Natural killer cell (primary cell): Measurements from ENCODE around the gene HCRTR1. TPM values are rescaled to one million over a fixed set of nuclear protein-coding genes. Genes with fewer than 3 reads are reported as not detected.
A peak's percentile ranks its signal among the peaks of the same experiment; 100 is the strongest.

Experiments used
- ATAC-seq, 3 donors: fragments of 150-1000 bp in 2 of 3; fragments of 200-7000 bp in 1 of 3; cut with Tn5 transposase; 1 replicate in 1 of 3; 2 replicates in 2 of 3; pipeline ENCODE4 v1.10.0; 2021; ENCODE audit warnings: mild to moderate bottlenecking in 2 of 3, moderate library complexity in 2 of 3
- DNase-seq, 2 donors: peaks; one replicate each; pipeline versions ENCODE4 v3.0.0 to v3.0.0-alpha.2; 2013 to 2021; ENCODE audit warnings: mixed read lengths in 1 of 2
- H3K27ac ChIP-seq: one replicate; pipeline ENCODE4 v1.5.1; 2013; ENCODE audit warnings: mild to moderate bottlenecking, low read length
- H3K27me3 ChIP-seq: one replicate; pipeline ENCODE4 v1.6.1; 2013; ENCODE audit warnings: low read length; ENCODE audit not compliant: control insufficient read depth, insufficient read depth
- H3K36me3 ChIP-seq: one replicate; pipeline ENCODE4 v1.6.1; 2013; ENCODE audit warnings: low read length; ENCODE audit not compliant: control insufficient read depth, insufficient read depth
- H3K4me1 ChIP-seq: one replicate; pipeline ENCODE4 v1.6.1; 2013; ENCODE audit warnings: low read length; ENCODE audit not compliant: control insufficient read depth, insufficient read depth
- H3K4me3 ChIP-seq: one replicate; pipeline ENCODE4 v1.5.1; 2013; ENCODE audit warnings: low read length
- H3K9me3 ChIP-seq: one replicate; pipeline ENCODE4 v1.6.1; 2013; ENCODE audit warnings: low read length; ENCODE audit not compliant: control insufficient read depth, insufficient read depth
- H3K27ac Mint-ChIP-seq, 2 donors: one replicate each; pipeline ENCODE4 v1.8.0; 2022; ENCODE audit warnings: mild to moderate bottlenecking in 2 of 2, mixed read lengths in 2 of 2, moderate library complexity in 1 of 2
- H3K27me3 Mint-ChIP-seq, 2 donors: one replicate each; pipeline ENCODE4 v1.8.0; 2022; ENCODE audit warnings: low read depth in 2 of 2, mixed read lengths in 2 of 2
- H3K36me3 Mint-ChIP-seq: one replicate; pipeline ENCODE4 v1.8.0; 2022; ENCODE audit warnings: mixed read lengths
- H3K4me1 Mint-ChIP-seq, 2 donors: one replicate each; pipeline ENCODE4 v1.8.0; 2022; ENCODE audit warnings: mixed read lengths in 2 of 2
- H3K4me3 Mint-ChIP-seq: one replicate; pipeline ENCODE4 v1.8.0; 2022; ENCODE audit warnings: mild to moderate bottlenecking, moderate library complexity, mixed read lengths
- H3K9me3 Mint-ChIP-seq, 2 donors: one replicate each; pipeline ENCODE4 v1.8.0; 2022; ENCODE audit warnings: mixed read lengths in 2 of 2
- WGBS: methylation state at CpG from one replicate; pipeline ENCODE4 v1.1.7; 2013; ENCODE audit warnings: missing lambda C conversion rate; ENCODE audit not compliant: insufficient coverage; 5-methylcytosine and 5-hydroxymethylcytosine counted together
- intact Hi-C: fragments of 100-400 bp; cut with micrococcal nuclease; formaldehyde crosslinking; loops from one replicate; pipeline ENCODE4 v1.14.2; 2022
- total RNA-seq, 4 donors: library from RNA; stranded (reverse); fragments of 120-200 nt in 1 of 4; gene quantifications; one replicate each; pipeline versions ENCODE4 v1.2.3 to v1.2.4, GENCODE V29; 2013 to 2022
- TF ChIP-seq, protein P1 (sequence below): fragments of 200-600 bp; IDR thresholded peaks from one replicate; pipeline ENCODE4 v1.8.0; 2022; ENCODE audit warnings: antibody characterized with exemption

Gene HCRTR1
- total RNA-seq, 3 donors from 2014 or later (not counting 1 experiment from before 2014, with no cell fraction given), result not detected

- 83% methylated on average over 27 of the region's 27 CpGs for WGBS
- DNase-seq (no peak), ATAC-seq (peak in 1 of 3 donors; percentile 33)
- Histone ChIP-seq H3K36me3 (no peaks in the 10 kb centered on the region), H3K27me3 (peaks cover 3% of the 10 kb centered on the region), H3K27ac (no peak overlapping the region), H3K9me3 (no peaks in the 10 kb centered on the region), H3K4me3 (no peak overlapping the region), H3K4me1 (peaks cover 6% of the 10 kb centered on the region)
- intact Hi-C loops, result no loop called here
- TF ChIP-seq, protein P1, sequence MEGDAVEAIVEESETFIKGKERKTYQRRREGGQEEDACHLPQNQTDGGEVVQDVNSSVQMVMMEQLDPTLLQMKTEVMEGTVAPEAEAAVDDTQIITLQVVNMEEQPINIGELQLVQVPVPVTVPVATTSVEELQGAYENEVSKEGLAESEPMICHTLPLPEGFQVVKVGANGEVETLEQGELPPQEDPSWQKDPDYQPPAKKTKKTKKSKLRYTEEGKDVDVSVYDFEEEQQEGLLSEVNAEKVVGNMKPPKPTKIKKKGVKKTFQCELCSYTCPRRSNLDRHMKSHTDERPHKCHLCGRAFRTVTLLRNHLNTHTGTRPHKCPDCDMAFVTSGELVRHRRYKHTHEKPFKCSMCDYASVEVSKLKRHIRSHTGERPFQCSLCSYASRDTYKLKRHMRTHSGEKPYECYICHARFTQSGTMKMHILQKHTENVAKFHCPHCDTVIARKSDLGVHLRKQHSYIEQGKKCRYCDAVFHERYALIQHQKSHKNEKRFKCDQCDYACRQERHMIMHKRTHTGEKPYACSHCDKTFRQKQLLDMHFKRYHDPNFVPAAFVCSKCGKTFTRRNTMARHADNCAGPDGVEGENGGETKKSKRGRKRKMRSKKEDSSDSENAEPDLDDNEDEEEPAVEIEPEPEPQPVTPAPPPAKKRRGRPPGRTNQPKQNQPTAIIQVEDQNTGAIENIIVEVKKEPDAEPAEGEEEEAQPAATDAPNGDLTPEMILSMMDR, result no peak
- Mint-ChIP-seq H3K9me3 (no peaks in the 10 kb centered on the region), H3K36me3 (no peaks in the 10 kb centered on the region), H3K4me1 (peaks cover 0 to 7% of the 10 kb centered on the region in 2 donors), H3K27ac (no peak overlapping the region), H3K27me3 (peaks cover 7 to 23% of the 10 kb centered on the region in 2 donors), H3K4me3 (no peak overlapping the region)
Measured at GRCh38 chr1:31576743-31577455, 40.6 kb upstream of the HCRTR1 start.

DNA sequence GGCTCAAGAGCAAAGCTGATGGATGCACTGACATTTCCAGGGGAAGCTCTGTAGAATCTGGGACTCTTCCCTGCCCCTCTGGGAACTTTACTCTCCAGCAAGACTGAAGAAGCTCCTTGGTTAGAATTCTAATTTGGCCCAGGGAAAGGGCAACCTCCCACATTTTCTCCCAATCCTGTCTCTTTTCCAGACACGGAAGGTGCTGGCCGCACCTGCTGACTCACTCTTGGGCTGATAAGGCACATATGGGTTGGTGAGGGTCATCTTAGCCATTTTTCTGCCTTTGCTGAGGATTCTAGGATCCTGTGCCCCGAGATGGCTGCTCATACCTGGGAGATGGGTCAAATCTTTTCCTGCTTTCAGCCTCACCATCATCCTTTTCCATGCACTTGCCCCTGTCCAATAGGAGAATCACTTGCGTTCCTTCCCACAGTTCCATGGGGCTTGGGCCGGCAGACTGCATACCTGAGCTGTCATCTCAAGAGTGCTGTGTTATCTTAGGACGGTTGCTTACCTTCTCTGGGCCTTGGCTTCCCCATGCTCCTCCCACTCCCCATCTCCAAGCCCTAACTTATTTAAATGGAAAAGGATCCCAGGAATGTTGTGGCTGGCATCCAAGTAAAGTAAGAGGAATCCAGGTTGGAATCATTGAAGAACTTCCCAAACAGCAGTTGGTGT lies 39.8 kb upstream of the HCRTR1 start:
- TF ChIP-seq, protein P1, result no peak
- Histone ChIP-seq H3K4me1 (peaks cover 6% of the 10 kb centered on the region), H3K27me3 (peaks cover 3% of the 10 kb centered on the region), H3K9me3 (no peaks in the 10 kb centered on the region), H3K4me3 (no peak overlapping the region), H3K27ac (no peak overlapping the region), H3K36me3 (no peaks in the 10 kb centered on the region)
- intact Hi-C loops, result no loop called here
- no peak for DNase-seq
- Mint-ChIP-seq H3K27ac (no peak overlapping the region), H3K36me3 (no peaks in the 10 kb centered on the region), H3K4me3 (no peak overlapping the region), H3K9me3 (no peaks in the 10 kb centered on the region), H3K27me3 (peaks cover 7 to 25% of the 10 kb centered on the region in 2 donors), H3K4me1 (peaks cover 0 to 7% of the 10 kb centered on the region in 2 donors)
- ATAC-seq, result no peak
- whole genome bisulfite sequencing, result 88% methylated on average over 6 of the region's 6 CpGs

GRCh38 chr1:31579374-31579773 lies 38.1 kb upstream of the HCRTR1 start:
- Mint-ChIP-seq H3K9me3 (no peaks in the 10 kb centered on the region), H3K4me3 (no peak overlapping the region), H3K4me1 (peaks cover 0 to 7% of the 10 kb centered on the region in 2 donors), H3K27me3 (peaks cover 7 to 22% of the 10 kb centered on the region in 2 donors), H3K36me3 (no peaks in the 10 kb centered on the region), H3K27ac (no peak overlapping the region)
- peaks cover 6% of the 10 kb centered on the region for H3K4me1 ChIP-seq
- DNase-seq, result no peak
- TF ChIP-seq, protein P1, result no peak
- H3K4me3 ChIP-seq, result no peak overlapping the region
- ATAC-seq, result no peak
- no peaks in the 10 kb centered on the region for H3K36me3 ChIP-seq
- H3K27me3 ChIP-seq, result peaks cover 3% of the 10 kb centered on the region
- no peak overlapping the region for H3K27ac ChIP-seq
- intact Hi-C loops, result no loop called here
- WGBS, result no CpG with 5 or more reads among the region's 5 CpGs
- H3K9me3 ChIP-seq, result no peaks in the 10 kb centered on the region
